HG02623 (cell line): Measurements from ENCODE around the gene USP44.
"Not testable (repeated sequence)": the region's sequence is repeated elsewhere in the genome, so short reads cannot be mapped to it uniquely, and the experiment has no call there.

ENCODE experiments used
- ATAC-seq: cut with Tn5 transposase; IDR thresholded peaks from one replicate; pipeline ENCODE4 v1.9.1; 2021; ENCODE audit warnings: moderate library complexity; ENCODE audit not compliant: unreplicated experiment

Gene USP44

DNA sequence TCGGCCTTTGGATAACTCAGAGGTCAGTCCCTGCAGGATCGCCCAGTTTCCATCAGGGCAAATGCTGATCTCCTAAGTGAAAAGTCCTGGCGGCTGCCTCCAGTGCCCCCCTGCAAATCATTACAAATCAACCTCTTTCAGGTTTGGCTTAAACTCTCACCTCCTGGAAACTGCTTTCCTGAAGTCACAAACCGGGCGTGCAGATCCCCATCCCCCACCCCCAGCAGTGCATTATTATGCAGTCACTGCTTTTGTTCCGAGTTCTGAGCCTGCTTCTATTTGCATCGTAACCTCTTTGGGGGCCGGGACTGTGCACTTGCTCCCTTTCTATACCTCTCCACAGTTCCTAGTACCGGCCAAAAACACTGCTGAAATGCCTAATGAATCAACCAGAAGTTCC is at the start of gene USP44:
USP44 (minus strand) TSS at position 172 of the 400 bp plus-strand sequence. CDS start 17,220 bp downstream, outside the sequence.
- no peak for ATAC-seq

DNA sequence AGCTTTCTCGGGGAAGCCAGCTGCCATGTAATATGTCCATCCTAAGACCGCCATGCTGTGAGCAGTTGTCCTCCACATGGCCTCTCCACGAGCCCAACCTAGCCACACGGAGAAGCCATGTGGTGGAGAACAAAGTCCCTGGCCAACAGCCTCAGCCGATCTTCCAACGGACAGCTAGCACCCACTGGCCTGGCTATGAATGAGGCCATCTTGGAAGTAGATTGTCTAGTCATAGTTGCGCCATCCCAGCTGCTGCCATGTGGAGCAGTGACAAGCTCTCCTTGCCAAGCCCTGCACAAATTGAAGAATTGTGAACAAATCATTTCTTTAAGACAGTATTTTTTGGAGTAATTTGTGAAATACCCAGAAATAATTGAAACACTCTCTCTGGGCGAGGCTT is 49.3 kb upstream of the USP44 start:
- no peak for ATAC-seq

DNA sequence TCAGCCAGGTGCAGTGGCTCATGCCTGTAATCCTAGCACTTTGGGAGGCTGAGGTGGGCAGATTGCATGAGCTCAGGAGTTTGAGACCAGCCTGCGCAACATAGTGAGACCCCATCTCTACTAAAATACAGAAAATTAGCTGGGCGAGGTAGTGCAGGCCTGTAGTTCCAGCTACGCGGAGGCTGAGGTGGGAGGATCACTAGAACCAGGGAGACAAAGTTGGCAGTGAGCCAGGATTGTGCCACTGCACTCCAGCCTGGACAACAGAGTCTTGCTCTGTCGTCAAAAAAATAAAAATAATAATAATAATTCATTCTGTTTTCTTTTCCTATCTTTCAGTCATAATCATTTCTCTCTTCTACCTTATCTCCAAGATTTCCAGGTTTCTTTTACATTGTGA is 48.6 kb upstream of the USP44 start:
- no peak for ATAC-seq

- no peak for ATAC-seq
Observed at GRCh38 chr12:95594136-95594535, 42.9 kb upstream of the USP44 start.

GRCh38 chr12:95593266-95593871 is 42.1 kb upstream of the USP44 start:
- no peak for ATAC-seq

- no peak for ATAC-seq
Observed at GRCh38 chr12:95591731-95592130, 40.5 kb upstream of the USP44 start.

GRCh38 chr12:95590775-95591174 is 39.5 kb upstream of the USP44 start:
- ATAC-seq: no peak

GRCh38 chr12:95583933-95584332 is 32.7 kb upstream of the USP44 start:
- no peak for ATAC-seq

- no peak for ATAC-seq
Observed at GRCh38 chr12:95582230-95583058, 31.2 kb upstream of the USP44 start.

- no peak for ATAC-seq
Observed at GRCh38 chr12:95577820-95578219, 26.5 kb upstream of the USP44 start.

GRCh38 chr12:95574799-95575452 is 23.6 kb upstream of the USP44 start:
- ATAC-seq: no peak

DNA sequence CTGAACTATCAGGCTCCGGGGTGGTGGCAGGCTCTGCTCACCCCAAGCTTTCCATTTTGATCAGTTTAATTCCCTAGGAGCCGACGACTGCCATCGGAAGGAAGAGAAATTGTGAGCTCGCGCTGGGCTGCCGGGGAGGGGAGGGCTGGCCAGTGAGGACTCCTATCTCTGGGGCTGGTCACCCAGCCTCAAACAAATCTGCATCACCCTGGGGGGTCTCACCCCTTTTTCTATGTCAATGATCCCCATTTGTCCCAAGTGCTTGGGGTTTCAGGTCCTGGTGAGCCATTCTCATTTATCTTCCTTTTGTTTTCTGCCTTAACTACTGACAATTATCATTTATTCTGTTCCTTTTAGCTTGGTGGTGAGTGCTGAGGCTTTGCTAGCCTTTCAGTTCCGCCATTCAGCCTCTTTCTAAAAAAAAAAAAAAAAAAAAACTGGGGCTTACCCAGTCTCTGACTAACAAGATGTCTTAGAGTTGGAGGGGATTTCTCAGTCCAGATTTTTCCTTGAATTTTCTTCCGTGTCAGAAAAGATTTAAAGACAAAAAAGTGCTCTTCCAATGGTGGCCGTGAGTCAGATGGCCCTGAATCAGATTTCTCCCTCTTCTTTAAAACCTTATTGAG is 22.8 kb upstream of the USP44 start:
- ATAC-seq: no peak

GRCh38 chr12:95571369-95571768 is 20.1 kb upstream of the USP44 start:
- ATAC-seq: no peak

- not testable (repeated sequence) for ATAC-seq
Observed at GRCh38 chr12:95568045-95568444, 16.8 kb upstream of the USP44 start.

- no peak for ATAC-seq
Observed at GRCh38 chr12:95557625-95558024, 6.3 kb upstream of the USP44 start.

DNA sequence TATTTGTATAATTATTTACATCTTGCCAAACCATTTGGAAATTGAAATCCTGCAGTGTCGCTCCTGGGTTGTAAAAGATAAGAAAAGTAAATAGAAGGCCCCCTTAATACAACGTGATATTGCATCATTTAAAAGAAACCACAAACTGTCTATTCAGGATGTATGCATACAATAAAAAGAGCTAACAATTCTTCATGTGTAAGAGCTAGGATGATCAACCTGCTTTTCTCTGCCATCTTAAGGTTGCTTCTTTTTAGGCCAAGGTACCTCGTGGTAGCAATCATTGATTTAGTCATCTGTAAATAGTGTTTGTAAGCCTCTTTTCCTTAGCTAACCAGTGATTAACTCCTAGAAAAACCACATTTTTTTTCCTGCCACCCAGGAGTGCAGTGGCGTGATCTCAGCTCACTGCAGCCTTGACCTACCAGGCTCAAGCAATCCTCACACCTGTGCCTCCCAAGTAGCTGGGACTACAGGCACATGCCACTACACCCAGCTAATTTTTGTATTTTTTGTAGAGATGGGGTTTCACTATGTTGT is 3.3 kb upstream of the USP44 start:
- no peak for ATAC-seq

DNA sequence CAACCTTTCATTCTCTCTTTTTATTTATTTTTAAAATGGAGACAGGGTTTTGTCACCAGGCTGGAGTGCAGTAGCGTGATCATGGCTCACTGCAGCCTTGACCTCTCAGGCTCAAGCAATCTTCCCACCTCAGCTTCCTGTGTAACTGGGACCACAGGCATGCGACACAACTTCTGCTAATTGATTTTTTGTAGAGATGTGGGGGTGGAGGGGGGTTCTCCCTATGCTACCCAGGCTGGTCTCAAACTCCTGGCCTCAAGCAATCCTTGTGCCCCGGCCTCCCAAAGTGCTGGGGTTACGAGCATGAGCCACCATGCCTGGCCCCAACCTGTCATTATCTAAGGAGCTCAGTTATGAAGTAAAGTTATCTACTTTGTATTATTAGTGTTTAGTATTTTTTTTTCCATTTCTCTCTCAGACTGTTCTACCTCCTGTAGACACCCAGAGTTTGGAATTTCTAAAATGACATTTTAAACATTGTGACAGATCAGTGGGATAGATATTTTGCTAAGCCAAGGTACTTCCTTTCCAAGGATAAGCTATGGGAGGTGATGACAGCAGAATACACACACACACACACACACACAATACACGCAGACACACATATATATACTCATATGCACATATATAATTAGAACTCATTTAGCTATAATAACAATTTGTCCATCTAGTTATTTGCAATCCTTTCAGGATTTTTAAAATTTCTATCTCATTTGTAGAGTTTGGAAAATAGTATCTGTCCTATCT is 2.1 kb upstream of the USP44 start:
- no peak for ATAC-seq

DNA sequence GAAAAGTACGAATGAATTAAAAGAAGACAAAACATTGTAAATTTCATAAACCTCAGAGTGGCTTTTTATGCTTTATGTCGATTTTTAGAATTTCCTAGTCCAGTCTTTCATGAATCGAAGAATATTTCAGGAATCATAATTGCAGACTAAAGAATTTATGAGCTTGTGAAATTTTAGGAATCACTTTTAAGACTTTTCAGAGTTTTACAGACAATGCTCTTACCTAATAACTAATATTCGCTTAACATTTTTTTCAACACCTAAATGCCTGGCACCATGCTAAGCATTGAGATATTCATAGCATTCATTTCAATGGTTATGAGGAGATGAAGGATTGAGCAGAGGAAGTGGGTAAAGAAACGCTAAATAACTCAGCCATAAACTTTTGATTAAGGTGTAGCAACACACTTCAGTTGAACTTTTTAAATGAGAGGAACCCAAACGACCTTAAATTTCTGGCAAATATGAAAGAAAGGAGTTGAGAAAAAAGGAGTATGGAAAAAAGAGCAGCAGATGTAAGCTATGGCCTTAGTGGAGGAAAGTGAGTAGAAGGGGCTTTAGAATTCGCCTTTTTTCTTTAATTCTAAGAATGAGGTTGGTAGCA is 739 bp upstream of the USP44 start:
- ATAC-seq: no peak

GRCh38 chr12:95549392-95550084 is 1.7 kb downstream of the USP44 start:
- ATAC-seq: no peak
